ENCODE data around the gene ENOX1. TPM values are rescaled to one million over a fixed set of nuclear protein-coding genes. Genes with fewer than 3 reads are reported as not detected.

ENOX1 gene
- total RNA-seq, 1 experiment from 2014 or later, result 0.95 TPM

DNA sequence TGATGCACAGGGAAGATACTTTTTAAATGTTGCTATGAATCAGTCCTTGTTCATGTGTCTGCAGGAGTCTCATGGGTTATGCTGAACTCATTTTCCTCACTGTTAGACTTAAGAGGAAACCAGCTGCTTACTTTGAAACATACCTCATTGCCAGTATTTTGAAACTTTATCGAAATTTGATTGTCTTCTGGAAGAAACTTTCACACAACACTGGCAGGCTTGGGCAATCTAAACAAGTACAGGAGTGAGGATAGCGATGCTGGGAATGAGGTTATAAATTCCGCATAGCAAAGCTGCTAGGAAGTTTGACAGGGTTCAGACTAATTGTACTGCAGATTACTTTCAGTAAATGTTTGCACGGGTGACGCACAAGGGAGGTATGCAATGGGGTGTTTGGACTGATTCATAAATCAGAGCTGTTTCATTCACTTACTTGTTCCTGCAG, 517.7 kb downstream of the ENOX1 start:
- POLR2A ChIA-PET (ENCODE audit: unreplicated experiment), result interaction anchor here (0.5 to 0.6 kb wide), 2 partner anchors 17 to 266 kb away, joined by 3 to 4 read pairs; no protein-coding TSS in a partner anchor
- H3K9ac ChIP-seq (ENCODE audit: low read length), result peak overlapping the region; percentile 39
- no peaks in the 10 kb centered on the region for H3K36me3 ChIP-seq (ENCODE audit: low read depth, low read length)
- ATAC-seq (peak; percentile 94), DNase-seq (peak; percentile 90)
- H3F3A ChIP-seq (ENCODE audit: low read length, unreplicated experiment), result no peaks in the 10 kb centered on the region
- peak overlapping the region; percentile 39 for H2AFZ ChIP-seq (ENCODE audit: low read length)
- CTCF ChIA-PET, result interaction anchor here (1.0 to 1.1 kb wide), 2 partner anchors 23 to 536 kb away, joined by 3 read pairs; no protein-coding TSS in a partner anchor
- no peaks in the 10 kb centered on the region for H3K79me2 ChIP-seq (ENCODE audit: low read length)
- H3K27me3 ChIP-seq (ENCODE audit: low read length), result no peaks in the 10 kb centered on the region
- no peaks in the 10 kb centered on the region for H4K20me1 ChIP-seq (ENCODE audit: low read length)
- H3K9me3 ChIP-seq (ENCODE audit: low read length), result no peaks in the 10 kb centered on the region
- no peaks in the 10 kb centered on the region for H3K9me2 ChIP-seq (replicated peaks; ENCODE audit: low read length)
- peak overlapping the region; percentile 43 for H3K4me3 ChIP-seq (ENCODE audit: low read length)
- peaks cover 38% of the 10 kb centered on the region for H3K4me1 ChIP-seq (ENCODE audit: insufficient read depth, low read length)
- TF ChIP-seq, protein P1, sequence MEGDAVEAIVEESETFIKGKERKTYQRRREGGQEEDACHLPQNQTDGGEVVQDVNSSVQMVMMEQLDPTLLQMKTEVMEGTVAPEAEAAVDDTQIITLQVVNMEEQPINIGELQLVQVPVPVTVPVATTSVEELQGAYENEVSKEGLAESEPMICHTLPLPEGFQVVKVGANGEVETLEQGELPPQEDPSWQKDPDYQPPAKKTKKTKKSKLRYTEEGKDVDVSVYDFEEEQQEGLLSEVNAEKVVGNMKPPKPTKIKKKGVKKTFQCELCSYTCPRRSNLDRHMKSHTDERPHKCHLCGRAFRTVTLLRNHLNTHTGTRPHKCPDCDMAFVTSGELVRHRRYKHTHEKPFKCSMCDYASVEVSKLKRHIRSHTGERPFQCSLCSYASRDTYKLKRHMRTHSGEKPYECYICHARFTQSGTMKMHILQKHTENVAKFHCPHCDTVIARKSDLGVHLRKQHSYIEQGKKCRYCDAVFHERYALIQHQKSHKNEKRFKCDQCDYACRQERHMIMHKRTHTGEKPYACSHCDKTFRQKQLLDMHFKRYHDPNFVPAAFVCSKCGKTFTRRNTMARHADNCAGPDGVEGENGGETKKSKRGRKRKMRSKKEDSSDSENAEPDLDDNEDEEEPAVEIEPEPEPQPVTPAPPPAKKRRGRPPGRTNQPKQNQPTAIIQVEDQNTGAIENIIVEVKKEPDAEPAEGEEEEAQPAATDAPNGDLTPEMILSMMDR (conservative IDR thresholded peaks at IDR 0.05; ENCODE audit: low read depth, low read length), result no peak
- no peak for TF ChIP-seq EZH2phosphoT487 (IDR thresholded peaks at IDR 0.05; ENCODE audit: borderline replicate concordance, low read length)
- no peak for TF ChIP-seq EZH2 (IDR thresholded peaks at IDR 0.05; ENCODE audit: low read length, unreplicated experiment)
- H3K4me2 ChIP-seq (ENCODE audit: low read length), result peak overlapping the region; percentile 79
- intact Hi-C loops (cut with micrococcal nuclease), result loop anchor here (2.0 to 10.0 kb wide), 2 partner anchors 24 to 606 kb away; partner anchors contain the start of genes CCDC122 and LACC1
- BruUV-seq (replicated peaks), result no TSS peak
- peak overlapping the region; percentile 80 for H3K27ac ChIP-seq (ENCODE audit: low read length)

DNA sequence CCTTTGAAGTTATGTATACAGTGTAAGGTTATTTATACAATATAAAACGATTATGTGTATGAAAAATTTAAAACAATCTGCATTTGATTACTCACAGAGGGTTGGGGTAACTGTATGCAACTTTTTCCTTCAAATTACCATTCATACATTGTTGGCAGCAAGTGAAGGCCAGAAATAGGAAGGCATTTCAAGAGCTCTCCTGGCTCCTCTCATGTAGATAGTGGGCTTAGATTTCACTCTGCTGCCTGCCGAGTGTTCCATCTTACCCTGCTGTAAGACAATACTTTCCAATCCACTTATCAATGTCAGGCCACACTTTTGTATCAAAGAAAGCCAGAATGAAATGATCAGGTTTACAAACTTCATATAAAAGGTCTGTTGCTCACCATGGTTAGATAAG, 518.1 kb downstream of the ENOX1 start:
- peak overlapping the region; percentile 43 for H3K4me3 ChIP-seq (ENCODE audit: low read length)
- ChIA-PET CTCF (no interaction called here), POLR2A (ENCODE audit: unreplicated experiment) (interaction anchor here (0.6 kb wide), 1 partner anchor 266 kb away, joined by 4 read pairs; no protein-coding TSS in a partner anchor)
- no peaks in the 10 kb centered on the region for H3K79me2 ChIP-seq (ENCODE audit: low read length)
- H3K9me2 ChIP-seq (replicated peaks; ENCODE audit: low read length), result no peaks in the 10 kb centered on the region
- peaks cover 38% of the 10 kb centered on the region for H3K4me1 ChIP-seq (ENCODE audit: insufficient read depth, low read length)
- intact Hi-C loops (cut with micrococcal nuclease), result loop anchor here (2.0 to 10.0 kb wide), 2 partner anchors 24 to 606 kb away; partner anchors contain the start of genes CCDC122 and LACC1
- peak overlapping the region; percentile 39 for H3K9ac ChIP-seq (ENCODE audit: low read length)
- H3K4me2 ChIP-seq (ENCODE audit: low read length), result peak overlapping the region; percentile 79
- H3K27ac ChIP-seq (ENCODE audit: low read length), result peak overlapping the region; percentile 80
- no TSS peak for BruUV-seq (replicated peaks)
- H4K20me1 ChIP-seq (ENCODE audit: low read length), result no peaks in the 10 kb centered on the region
- TF ChIP-seq EZH2 (IDR thresholded peaks at IDR 0.05; ENCODE audit: low read length, unreplicated experiment), result no peak
- no peak for TF ChIP-seq EZH2phosphoT487 (IDR thresholded peaks at IDR 0.05; ENCODE audit: borderline replicate concordance, low read length)
- TF ChIP-seq, protein P1 (conservative IDR thresholded peaks at IDR 0.05; ENCODE audit: low read depth, low read length), result no peak
- DNase-seq, result no peak
- H3K36me3 ChIP-seq (ENCODE audit: low read depth, low read length), result no peaks in the 10 kb centered on the region
- H3K9me3 ChIP-seq (ENCODE audit: low read length), result no peaks in the 10 kb centered on the region
- no peaks in the 10 kb centered on the region for H3K27me3 ChIP-seq (ENCODE audit: low read length)
- H2AFZ ChIP-seq (ENCODE audit: low read length), result peak overlapping the region; percentile 39
- H3F3A ChIP-seq (ENCODE audit: low read length, unreplicated experiment), result no peaks in the 10 kb centered on the region
- ATAC-seq, result peak; percentile 48

DNA sequence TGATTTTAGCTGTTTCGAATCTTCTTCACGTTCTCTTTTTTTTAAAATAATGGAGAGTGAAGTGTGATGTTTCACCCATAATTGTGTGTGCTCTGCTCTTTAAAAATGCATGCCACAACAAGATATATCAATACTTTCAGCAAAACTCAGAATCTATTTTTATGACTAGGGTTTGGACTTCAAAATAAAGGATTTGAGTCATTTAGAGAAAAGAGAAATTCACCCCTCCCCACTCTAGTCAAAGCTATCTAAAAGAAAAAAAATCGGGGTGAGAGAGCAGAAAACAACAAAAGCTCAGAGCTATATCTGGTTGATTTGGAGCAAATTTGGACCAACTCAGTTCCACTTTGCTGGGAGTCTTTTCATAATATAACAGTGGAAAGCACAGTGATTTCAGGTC, 518.9 kb downstream of the ENOX1 start:
- no TSS peak for BruUV-seq (replicated peaks)
- intact Hi-C loops (cut with micrococcal nuclease), result loop anchor here (2.0 to 10.0 kb wide), 2 partner anchors 25 to 607 kb away; partner anchors contain the start of genes CCDC122 and LACC1
- Histone ChIP-seq H3K27ac (ENCODE audit: low read length) (peak overlapping the region; percentile 80), H2AFZ (ENCODE audit: low read length) (no peak overlapping the region), H3K9me3 (ENCODE audit: low read length) (no peaks in the 10 kb centered on the region), H3K9ac (ENCODE audit: low read length) (no peak overlapping the region), H3K79me2 (ENCODE audit: low read length) (no peaks in the 10 kb centered on the region), H3K4me3 (ENCODE audit: low read length) (no peak overlapping the region), H3F3A (ENCODE audit: low read length, unreplicated experiment) (no peaks in the 10 kb centered on the region), H4K20me1 (ENCODE audit: low read length) (no peaks in the 10 kb centered on the region), H3K27me3 (ENCODE audit: low read length) (no peaks in the 10 kb centered on the region), H3K4me1 (ENCODE audit: insufficient read depth, low read length) (peaks cover 38% of the 10 kb centered on the region), H3K4me2 (ENCODE audit: low read length) (peak overlapping the region; percentile 79), H3K36me3 (ENCODE audit: low read depth, low read length) (no peaks in the 10 kb centered on the region), H3K9me2 (replicated peaks; ENCODE audit: low read length) (no peaks in the 10 kb centered on the region)
- TF ChIP-seq EZH2 (IDR thresholded peaks at IDR 0.05; ENCODE audit: low read length, unreplicated experiment) (no peak), EZH2phosphoT487 (IDR thresholded peaks at IDR 0.05; ENCODE audit: borderline replicate concordance, low read length) (no peak)
- TF ChIP-seq, protein P1 (conservative IDR thresholded peaks at IDR 0.05; ENCODE audit: low read depth, low read length), result no peak
- no peak for ATAC-seq
- CTCF ChIA-PET, result no interaction called here
- DNase-seq, result no peak
- POLR2A ChIA-PET (ENCODE audit: unreplicated experiment), result no interaction called here
